Ovary (tissue), 9 donors: ENCODE measurements around the gene BNC1. TPM values are rescaled to one million over a fixed set of nuclear protein-coding genes. Genes with fewer than 3 reads are reported as not detected.

Experiments used
- DNase-seq, 5 donors: peaks; one replicate each; pipeline ENCODE4 v3.0.0-alpha.2; 2019 to 2020
- H3K27ac ChIP-seq, 2 donors: fragments of 200-600 bp; one replicate each; pipeline versions ENCODE4 v1.5.1 to v1.8.0; 2019 to 2022
- H3K27me3 ChIP-seq: fragments of 200-600 bp; one replicate; pipeline ENCODE4 v1.8.0; 2022
- H3K36me3 ChIP-seq: fragments of 200-600 bp; sonication (generic); one replicate; pipeline ENCODE4 v1.5.1; 2019
- H3K4me1 ChIP-seq: one replicate; pipeline ENCODE4 v1.8.1; 2013; ENCODE audit warnings: mild to moderate bottlenecking, moderate library complexity; ENCODE audit not compliant: insufficient read depth
- H3K4me3 ChIP-seq: fragments of 200-600 bp; sonication (generic); one replicate; pipeline ENCODE4 v1.5.1; 2017
- H3K9me3 ChIP-seq, 2 donors: fragments of 200-600 bp in 1 of 2; sonication (generic) in 1 of 2; one replicate each; pipeline versions ENCODE4 v1.5.1 to v1.8.1; 2013 to 2019; ENCODE audit warnings: mild to moderate bottlenecking in 1 of 2, moderate library complexity in 1 of 2
- EP300 ChIP-seq: sonication (generic); formaldehyde crosslinking; IDR thresholded peaks from one replicate; pipeline ENCODE4 v1.6.1; 2017; ENCODE audit warnings: antibody characterized with exemption
- POLR2A ChIP-seq: fragments of 450-650 bp; IDR thresholded peaks from one replicate; pipeline ENCODE4 v1.6.1; 2017; ENCODE audit warnings: antibody characterized with exemption, mild to moderate bottlenecking, moderate library complexity
- WGBS, 3 donors: extraction: QIAGEN DNeasy Blood & Tissue Kit in 1 of 3; methylation state at CpG; one replicate each; pipeline versions ENCODE4 v1.1.5 to v1.1.7; 2013 to 2017; 5-methylcytosine and 5-hydroxymethylcytosine counted together
- intact Hi-C, 4 donors: fragments of 100-400 bp; cut with DNase I; formaldehyde crosslinking; loops; one replicate each; pipeline versions ENCODE4 v1.11.0 to v1.15.1; 2022 to 2023
- polyA plus RNA-seq, 2 donors: library from polyadenylated mRNA; stranded (reverse); fragments of 200-250 nt in 1 of 2; fragments of 350-450 nt in 1 of 2; fragmentation: Illumina TruSeq in 1 of 2; extraction: RNeasy Lipid Tissue Mini Kit (QIAGEN cat#74804) in 1 of 2; gene quantifications; one replicate each; pipeline ENCODE4 v1.2.3, GENCODE V29; 2013 to 2014
- total RNA-seq, 7 donors: library from RNA; depleted of rRNA in 2 of 7; stranded (reverse); fragments of >200 nt in 2 of 7; fragmentation: NEBNext Ultra II Directional in 3 of 7; extraction: Animal tissue kit (Norgen Biotek cat#: 25700) in 3 of 7; gene quantifications; one replicate each; pipeline versions ENCODE4 v1.1.0 to v1.2.4, GENCODE V29; 2016 to 2023
- TF ChIP-seq, protein P1 (sequence below), 3 donors: fragments of 450-650 bp in 2 of 3; fragments of 200-600 bp in 1 of 3; IDR thresholded peaks; one replicate each; pipeline versions ENCODE4 v1.5.1 to v1.8.0; 2016 to 2022; ENCODE audit warnings: antibody characterized with exemption in 3 of 3, mild to moderate bottlenecking in 1 of 3
- donor health status: DM: no; HTN: no; CAD: no; lungs with moderate emphysema.
- donor health status: DM: no; HTN: no; CAD: no.
- donor health status: Bipolar disorder and iron deficiency.
- donor health status: DM: yes; HTN: yes; CAD: no.
- donor health status: DM: no; HTN: no; CAD: no.
- donor health status: DM: yes; HTN: yes; CAD: no.

Gene BNC1
- total and polyA plus RNA-seq, 9 donors: 0.23 to 31.6 (median 0.47) TPM

DNA sequence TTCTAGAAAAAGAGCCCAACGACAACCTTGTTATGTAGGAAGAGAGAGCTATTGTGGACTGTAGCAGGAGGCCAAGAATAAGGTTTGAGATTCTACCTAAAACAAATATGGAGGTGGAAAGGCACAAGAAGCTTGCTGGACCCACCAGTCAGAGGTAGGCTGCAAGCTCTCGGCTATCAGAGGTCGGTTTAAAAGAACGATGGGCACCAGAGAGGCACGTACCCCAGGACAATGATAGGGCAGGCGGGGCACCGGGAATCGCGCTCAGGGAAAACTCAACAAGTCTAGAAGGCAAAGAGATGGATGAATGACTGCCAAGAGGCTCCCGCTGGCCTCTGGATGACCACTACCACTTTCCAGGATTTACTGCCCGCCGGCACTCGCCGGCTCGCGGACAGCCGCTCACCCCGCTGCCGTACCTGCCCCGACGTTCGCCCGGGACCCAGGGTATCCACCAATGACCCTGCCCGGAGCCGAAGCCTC lies 77.9 kb downstream of the BNC1 start:
- Histone ChIP-seq H3K27ac (peak overlapping the region; percentile 88 to 93), H3K4me1 (no peaks in the 10 kb centered on the region), H3K27me3 (no peaks in the 10 kb centered on the region), H3K36me3 (no peaks in the 10 kb centered on the region), H3K9me3 (no peaks in the 10 kb centered on the region), H3K4me3 (peak overlapping the region; percentile 96)
- 1 to 2% (median 1%) methylated on average over 19 to 25 of the region's 25 CpGs for WGBS, 3 donors
- TF ChIP-seq, protein P1, sequence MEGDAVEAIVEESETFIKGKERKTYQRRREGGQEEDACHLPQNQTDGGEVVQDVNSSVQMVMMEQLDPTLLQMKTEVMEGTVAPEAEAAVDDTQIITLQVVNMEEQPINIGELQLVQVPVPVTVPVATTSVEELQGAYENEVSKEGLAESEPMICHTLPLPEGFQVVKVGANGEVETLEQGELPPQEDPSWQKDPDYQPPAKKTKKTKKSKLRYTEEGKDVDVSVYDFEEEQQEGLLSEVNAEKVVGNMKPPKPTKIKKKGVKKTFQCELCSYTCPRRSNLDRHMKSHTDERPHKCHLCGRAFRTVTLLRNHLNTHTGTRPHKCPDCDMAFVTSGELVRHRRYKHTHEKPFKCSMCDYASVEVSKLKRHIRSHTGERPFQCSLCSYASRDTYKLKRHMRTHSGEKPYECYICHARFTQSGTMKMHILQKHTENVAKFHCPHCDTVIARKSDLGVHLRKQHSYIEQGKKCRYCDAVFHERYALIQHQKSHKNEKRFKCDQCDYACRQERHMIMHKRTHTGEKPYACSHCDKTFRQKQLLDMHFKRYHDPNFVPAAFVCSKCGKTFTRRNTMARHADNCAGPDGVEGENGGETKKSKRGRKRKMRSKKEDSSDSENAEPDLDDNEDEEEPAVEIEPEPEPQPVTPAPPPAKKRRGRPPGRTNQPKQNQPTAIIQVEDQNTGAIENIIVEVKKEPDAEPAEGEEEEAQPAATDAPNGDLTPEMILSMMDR (IDR thresholded peaks at IDR 0.05): no peak
- TF ChIP-seq POLR2A: no peak
- no peak for TF ChIP-seq EP300
- intact Hi-C loops: loop anchor here in 2 of 4 donors (2.0 to 5.0 kb wide), 2 partner anchors 139 to 140 kb away; partner anchors contain the start of gene BTBD1 (in 2 of the 2)
- peak in 2 of 5 donors; percentile 11 to 57 for DNase-seq

Other genes with a start within 250 kb of the BNC1 start
- 10 to 100 TPM; 39.2 to 85.5 (median 44.4) TPM for gene BTBD1, start 217.4 kb downstream of the BNC1 start, total RNA-seq
- 10 to 100 TPM; 24.3 to 44.9 TPM for gene BTBD1, start 217.4 kb downstream of the BNC1 start, polyA plus RNA-seq
- 1 to 10 TPM in 6 of 7 donors, under 1 TPM in 1; 0.76 to 5.9 (median 2.7) TPM for gene TM6SF1, start 177.0 kb downstream of the BNC1 start, total RNA-seq
- gene TM6SF1, start 177.0 kb downstream of the BNC1 start, polyA plus RNA-seq: 1 to 10 TPM; 3.4 to 4.9 TPM
- gene HDGFL3, start 76.8 kb downstream of the BNC1 start, total RNA-seq: 10 to 100 TPM; 26.0 to 67.6 (median 52.6) TPM
- gene HDGFL3, start 76.8 kb downstream of the BNC1 start, polyA plus RNA-seq: 10 to 100 TPM; 24.7 to 53.0 TPM
- gene SH3GL3, start 162.7 kb upstream of the BNC1 start, total RNA-seq: 1 to 10 TPM in 1 of 7 donors, under 1 TPM in 5, not detected in 1; 0.25 to 1.7 (median 0.51) TPM
- gene SH3GL3, start 162.7 kb upstream of the BNC1 start, polyA plus RNA-seq: 1 to 10 TPM in 1 of 2 donors, under 1 TPM in 1; 0.41 to 4.9 TPM